Spleen (tissue), 7 donors: ENCODE data around the gene TAB3.

ENCODE experiments used
- CTCF ChIP-seq, 11 experiments: fragments of 200-600 bp in 7 of 11; fragments of 450-650 bp in 4 of 11; sonication (generic) in 4 of 11; IDR thresholded peaks in 8 of 11; conservative IDR thresholded peaks in 3 of 11; 1 replicate in 7 of 11; 2 replicates in 4 of 11; pipeline versions ENCODE4 v1.4.0 to v1.8.0; 2016 to 2021; ENCODE audit warnings: antibody characterized with exemption in 11 of 11, inconsistent platforms in 4 of 11, mild to moderate bottlenecking in 1 of 11
- POLR2A ChIP-seq, 3 donors: fragments of 450-650 bp; IDR thresholded peaks; one replicate each; pipeline ENCODE4 v1.5.1; 2017; ENCODE audit warnings: antibody characterized with exemption in 3 of 3, mild to moderate bottlenecking in 1 of 3
- POLR2AphosphoS5 ChIP-seq, 3 donors: sonication (generic); formaldehyde crosslinking; IDR thresholded peaks; one replicate each; pipeline ENCODE4 v1.5.1; 2017; ENCODE audit warnings: antibody characterized with exemption in 3 of 3
- donor health status: DM: no; HTN: no; CAD: no; lungs with moderate emphysema.
- donor health status: DM: no; HTN: no; CAD: no.
- donor health status: DM: no; HTN: no; CAD: no.

- no peak for TF ChIP-seq CTCF (IDR thresholded peaks at IDR 0.05 in 8 of 11, conservative IDR thresholded peaks at IDR 0.05 in 3 of 11)
- TF ChIP-seq POLR2A (IDR thresholded peaks at IDR 0.05): no peak
- no peak for TF ChIP-seq POLR2AphosphoS5 (IDR thresholded peaks at IDR 0.05)
Measured at GRCh38 chrX:30904186-30904585, 15.1 kb upstream of the TAB3 start.
